Testis (tissue), 5 donors: ENCODE results near the gene TMEM120A. TPM values are rescaled to one million over a fixed set of nuclear protein-coding genes. Genes with fewer than 3 reads are reported as not detected.
A peak's percentile ranks its signal among the peaks of the same experiment; 100 is the strongest.
"Not testable (repeated sequence)": the region's sequence is repeated elsewhere in the genome, so short reads cannot be mapped to it uniquely, and the experiment has no call there.

ENCODE experiments used
- DNase-seq: peaks from one replicate; pipeline ENCODE4 v3.0.0-alpha.2; 2019
- H3K27ac ChIP-seq, 2 donors: fragments of 200-600 bp; sonication (generic); one replicate each; pipeline ENCODE4 v1.5.1; 2019
- H3K27me3 ChIP-seq: fragments of 200-600 bp; sonication (generic); one replicate; pipeline ENCODE4 v1.5.1; 2019
- H3K36me3 ChIP-seq: fragments of 200-600 bp; sonication (generic); one replicate; pipeline ENCODE4 v1.5.1; 2017; ENCODE audit warnings: low read depth; ENCODE audit errors: missing control alignments
- H3K4me1 ChIP-seq: fragments of 200-600 bp; sonication (generic); one replicate; pipeline ENCODE4 v1.5.1; 2019
- H3K4me3 ChIP-seq, 2 donors: fragments of 200-600 bp; sonication (generic); one replicate each; pipeline ENCODE4 v1.5.1; 2017 to 2019
- H3K9me3 ChIP-seq: fragments of 200-600 bp; sonication (generic); one replicate; pipeline ENCODE4 v1.5.1; 2017
- CTCF ChIP-seq, 3 experiments: fragments of 450-650 bp in 2 of 3; fragments of 200-600 bp in 1 of 3; sonication (generic) in 1 of 3; IDR thresholded peaks; one replicate each; pipeline ENCODE4 v1.5.1; 2016 to 2019; ENCODE audit warnings: antibody characterized with exemption in 3 of 3, mild to moderate bottlenecking in 2 of 3, moderate library complexity in 1 of 3
- POLR2A ChIP-seq: fragments of 450-650 bp; IDR thresholded peaks from one replicate; pipeline ENCODE4 v1.6.1; 2017; ENCODE audit warnings: antibody characterized with exemption, mild to moderate bottlenecking, moderate library complexity
- WGBS, 2 donors: methylation state at CpG; one replicate each; pipeline ENCODE4 v1.1.5; 2018; 5-methylcytosine and 5-hydroxymethylcytosine counted together
- intact Hi-C: fragments of 100-400 bp; cut with DNase I; formaldehyde crosslinking; loops from one replicate; pipeline ENCODE4 v1.15.1; 2023; ENCODE audit warnings: low total_unique reads
- long read RNA-seq, 2 donors: transcript quantifications; one replicate each; lab custom pipeline, GENCODE V29; 2026
- polyA plus RNA-seq: library from polyadenylated mRNA; stranded (reverse); fragments of 350-450 nt; fragmentation: Illumina TruSeq; extraction: RNeasy Lipid Tissue Mini Kit (QIAGEN cat#74804); gene quantifications from one replicate; pipeline ENCODE4 v1.2.3, GENCODE V29; 2014; ENCODE audit warnings: low read depth, low replicate concordance; ENCODE audit not compliant: insufficient read depth
- total RNA-seq, 2 donors: library from RNA; depleted of rRNA; stranded (reverse); fragments of >200 nt; gene quantifications; one replicate each; pipeline ENCODE4 v1.2.3, GENCODE V29; 2016

The TMEM120A gene
- total RNA-seq (100 to 1,000 TPM in 1 of 2 donors, 10 to 100 TPM in 1; 85.9 to 150 TPM), polyA plus RNA-seq (270 TPM)
- long read RNA-seq, donor 1, transcript TMEM120A-214 (12 exons, 1,456 nt) = major isoform, 13 of 128 reads
- long read RNA-seq, donor 1, partial matches to known transcripts = 92 of 128 reads
- long read RNA-seq, donor 1, other reads (novel, unspliced or antisense) = 16 of 128 reads
- long read RNA-seq, donor 2, transcript TMEM120A-214 (12 exons, 1,456 nt) = major isoform, 12 of 24 reads
- long read RNA-seq, donor 2, partial matches to known transcripts = 8 of 24 reads
- long read RNA-seq, donor 2, other reads (novel, unspliced or antisense) = 0 of 24 reads

- TF ChIP-seq POLR2A (no peak), CTCF (IDR thresholded peaks at IDR 0.05) (no peak)
- Histone ChIP-seq H3K9me3 (no peaks in the 10 kb centered on the region), H3K36me3 (no peaks in the 10 kb centered on the region), H3K27ac (peak within 1 kb of the TSS; percentile 92 to 93), H3K4me1 (peaks cover 43% of the 10 kb centered on the region), H3K4me3 (peak within 1 kb of the TSS; percentile 76 to 89), H3K27me3 (no peaks in the 10 kb centered on the region)
- WGBS, 2 donors = 0 to 1% methylated on average over 21 to 28 of the region's 51 CpGs
- intact Hi-C loops = no loop called here
- DNase-seq = peak; percentile 97
Measured at GRCh38 chr7:75994388-75995051, at the start of gene TMEM120A. TMEM120A (minus strand) TSS chr7:75994595; CDS start chr7:75994570, 25 bp downstream.

GRCh38 chr7:76040126-76040525 lies 45.7 kb upstream of the TMEM120A start:
- TF ChIP-seq POLR2A = no peak
- TF ChIP-seq CTCF (IDR thresholded peaks at IDR 0.05) = no peak
- Histone ChIP-seq H3K36me3 (no peaks in the 10 kb centered on the region), H3K27ac (no peak overlapping the region), H3K27me3 (no peaks in the 10 kb centered on the region), H3K9me3 (no peaks in the 10 kb centered on the region), H3K4me1 (no peaks in the 10 kb centered on the region), H3K4me3 (no peak overlapping the region)
- intact Hi-C loops = no loop called here
- WGBS, 2 donors = 62 to 67% methylated on average over 6 of the region's 6 CpGs
- DNase-seq = no peak

- H3K27ac ChIP-seq = no peak overlapping the region
- no peak for DNase-seq
- H3K9me3 ChIP-seq = no peaks in the 10 kb centered on the region
- no peak overlapping the region for H3K4me3 ChIP-seq
- intact Hi-C loops = no loop called here
- no peaks in the 10 kb centered on the region for H3K4me1 ChIP-seq
- no peak for TF ChIP-seq POLR2A
- no peak for TF ChIP-seq CTCF (IDR thresholded peaks at IDR 0.05)
- no peaks in the 10 kb centered on the region for H3K27me3 ChIP-seq
- no peaks in the 10 kb centered on the region for H3K36me3 ChIP-seq
- 81% methylated on average over 5 of the region's 5 CpGs; no CpG with 5 or more reads in 1 of the 2 donors for WGBS, 2 donors
Measured at GRCh38 chr7:76037310-76037709, 42.9 kb upstream of the TMEM120A start.

- Histone ChIP-seq H3K4me3 (no peak overlapping the region), H3K9me3 (no peaks in the 10 kb centered on the region), H3K27me3 (no peaks in the 10 kb centered on the region), H3K4me1 (no peaks in the 10 kb centered on the region), H3K36me3 (no peaks in the 10 kb centered on the region), H3K27ac (no peak overlapping the region)
- DNase-seq = no peak
- TF ChIP-seq POLR2A (no peak), CTCF (IDR thresholded peaks at IDR 0.05) (no peak)
- WGBS, 2 donors = 95 to 100% methylated on average over 1 of the region's 1 CpG
- intact Hi-C loops = no loop called here
Measured at GRCh38 chr7:76031964-76032363, 37.6 kb upstream of the TMEM120A start.

- not testable (repeated sequence) for H3K27ac ChIP-seq, H3K9me3 ChIP-seq, H3K36me3 ChIP-seq, H3K27me3 ChIP-seq, H3K4me3 ChIP-seq, H3K4me1 ChIP-seq, DNase-seq
- WGBS, 2 donors = 86 to 98% methylated on average over 7 of the region's 7 CpGs
- intact Hi-C loops = loop anchor here (10.0 kb wide), 1 partner anchor 165 kb away; no protein-coding TSS in a partner anchor
Measured at GRCh38 chr7:76029682-76030081, 35.3 kb upstream of the TMEM120A start.
